ENCODE results near the gene ABHD17C. TPM values are rescaled to one million over a fixed set of nuclear protein-coding genes. Genes with fewer than 3 reads are reported as not detected.

The ABHD17C gene
- total RNA-seq, 2 donors from 2014 or later: 3.6 to 5.3 TPM

- whole genome bisulfite sequencing, 2 donors: 71 to 72% methylated on average over 6 of the region's 6 CpGs
- Histone ChIP-seq H3K27ac (no peak overlapping the region), H3K4me1 (no peaks in the 10 kb centered on the region), H3K4me3 (no peak overlapping the region), H3K36me3 (replicated peaks in 1 of 2; ENCODE audit: insufficient read depth in 1 of 2, low read depth in 2 of 2) (no peaks in the 10 kb centered on the region), H3K9me3 (no peaks in the 10 kb centered on the region), H3K27me3 (no peaks in the 10 kb centered on the region)
- no peak for ATAC-seq
- TF ChIP-seq CTCF (IDR thresholded peaks at IDR 0.05) (no peak), POLR2A (IDR thresholded peaks at IDR 0.05) (no peak)
- intact Hi-C loops (cut with DNase I): no loop called here
- no peak for DNase-seq
Measured at GRCh38 chr15:80732167-80732566, 37.1 kb downstream of the ABHD17C start.

GRCh38 chr15:80732818-80733217 lies 37.7 kb downstream of the ABHD17C start:
- H3K36me3 ChIP-seq (replicated peaks in 1 of 2; ENCODE audit: insufficient read depth in 1 of 2, low read depth in 2 of 2): no peaks in the 10 kb centered on the region

GRCh38 chr15:80733460-80733859 lies 38.4 kb downstream of the ABHD17C start:
- intact Hi-C loops (cut with DNase I): no loop called here
- no peaks in the 10 kb centered on the region for H3K27me3 ChIP-seq
- no peaks in the 10 kb centered on the region for H3K9me3 ChIP-seq
- no peak for DNase-seq
- H3K4me1 ChIP-seq: no peaks in the 10 kb centered on the region
- ATAC-seq: no peak
- WGBS, 2 donors: 57 to 70% methylated on average over 1 of the region's 1 CpG
- no peak overlapping the region for H3K27ac ChIP-seq
- no peaks in the 10 kb centered on the region for H3K36me3 ChIP-seq (replicated peaks in 1 of 2; ENCODE audit: insufficient read depth in 1 of 2, low read depth in 2 of 2)
- TF ChIP-seq CTCF (IDR thresholded peaks at IDR 0.05): no peak
- TF ChIP-seq POLR2A (IDR thresholded peaks at IDR 0.05): no peak
- no peak overlapping the region for H3K4me3 ChIP-seq

More at GRCh38 chr15:80732818-80733217, 37.7 kb downstream of the ABHD17C start:
- Histone ChIP-seq H3K9me3 (no peaks in the 10 kb centered on the region), H3K4me3 (no peak overlapping the region), H3K4me1 (no peaks in the 10 kb centered on the region), H3K27me3 (no peaks in the 10 kb centered on the region), H3K27ac (no peak overlapping the region)
- intact Hi-C loops (cut with DNase I): no loop called here
- no peak for TF ChIP-seq POLR2A (IDR thresholded peaks at IDR 0.05)
- TF ChIP-seq CTCF (IDR thresholded peaks at IDR 0.05): no peak
- no peak for DNase-seq
- WGBS, 2 donors: 92 to 94% methylated on average over 5 of the region's 5 CpGs
- ATAC-seq: no peak

GRCh38 chr15:80735344-80735743 lies 40.2 kb downstream of the ABHD17C start:
- WGBS, 2 donors: 95 to 97% methylated on average over 8 of the region's 8 CpGs
- Histone ChIP-seq H3K9me3 (no peaks in the 10 kb centered on the region), H3K36me3 (replicated peaks in 1 of 2; ENCODE audit: insufficient read depth in 1 of 2, low read depth in 2 of 2) (no peaks in the 10 kb centered on the region), H3K27ac (no peak overlapping the region), H3K27me3 (no peaks in the 10 kb centered on the region), H3K4me3 (no peak overlapping the region), H3K4me1 (no peaks in the 10 kb centered on the region)
- intact Hi-C loops (cut with DNase I): no loop called here
- ATAC-seq: no peak
- TF ChIP-seq CTCF (IDR thresholded peaks at IDR 0.05) (no peak), POLR2A (IDR thresholded peaks at IDR 0.05) (no peak)
- no peak for DNase-seq

- H3K27ac ChIP-seq: no peak overlapping the region
- H3K4me3 ChIP-seq: no peak overlapping the region
- no peaks in the 10 kb centered on the region for H3K27me3 ChIP-seq
- 64 to 76% methylated on average over 4 of the region's 4 CpGs for WGBS, 2 donors
- intact Hi-C loops (cut with DNase I): no loop called here
- H3K4me1 ChIP-seq: no peaks in the 10 kb centered on the region
- no peak for DNase-seq
- no peaks in the 10 kb centered on the region for H3K9me3 ChIP-seq
- H3K36me3 ChIP-seq (replicated peaks in 1 of 2; ENCODE audit: insufficient read depth in 1 of 2, low read depth in 2 of 2): no peaks in the 10 kb centered on the region
- no peak for TF ChIP-seq CTCF (IDR thresholded peaks at IDR 0.05)
- TF ChIP-seq POLR2A (IDR thresholded peaks at IDR 0.05): no peak
- ATAC-seq: no peak
Measured at GRCh38 chr15:80736560-80736959, 41.5 kb downstream of the ABHD17C start.
